ENCODE data around the gene TOX2.
A peak's percentile ranks its signal among the peaks of the same experiment; 100 is the strongest.

The TOX2 gene

DNA sequence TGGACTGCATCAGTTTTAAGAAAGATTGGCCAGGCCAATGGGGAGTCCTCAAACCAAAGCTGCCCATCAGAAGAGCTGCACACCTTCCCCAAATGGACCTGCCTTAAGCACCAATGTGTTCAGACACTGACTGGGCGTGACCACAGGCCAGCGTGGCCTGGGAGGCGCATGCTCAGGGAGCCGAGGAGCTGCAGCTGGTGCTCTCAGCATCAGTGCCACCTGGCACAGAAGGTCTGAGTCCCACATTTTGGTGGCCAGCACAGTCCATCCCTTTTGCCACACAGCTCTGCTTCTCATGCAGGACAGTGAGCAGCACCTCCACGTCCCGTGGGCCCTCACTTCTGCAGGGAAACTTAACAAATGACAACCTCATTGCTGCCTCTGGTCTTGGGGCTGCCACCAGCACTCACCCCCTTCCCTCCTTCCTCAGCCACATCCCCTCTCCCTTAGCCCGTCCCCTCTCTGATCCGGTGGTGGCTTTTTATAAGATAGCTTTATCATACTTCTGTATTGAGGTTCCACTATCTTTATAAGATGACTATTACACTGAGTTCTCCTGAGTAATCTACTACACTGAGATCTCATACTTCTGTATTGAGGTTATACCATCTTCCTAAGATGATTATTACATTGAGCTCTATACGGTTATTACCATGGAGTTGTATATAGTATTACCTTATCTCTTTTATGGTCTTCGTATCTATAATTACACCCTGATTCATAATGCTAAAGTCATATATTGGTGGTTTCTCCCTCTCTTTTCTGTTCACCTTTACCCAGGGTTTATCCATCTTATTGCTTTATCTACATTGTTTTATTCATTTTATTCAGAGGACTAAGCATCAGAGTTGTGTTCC is 109.1 kb downstream of the TOX2 start:
- peak; percentile 39 for DNase-seq

GRCh38 chr20:44024820-44025580 is 110.3 kb downstream of the TOX2 start:
- peak; percentile 19 for DNase-seq

- DNase-seq: no peak
Measured at GRCh38 chr20:44025756-44026155, 111.1 kb downstream of the TOX2 start.

DNA sequence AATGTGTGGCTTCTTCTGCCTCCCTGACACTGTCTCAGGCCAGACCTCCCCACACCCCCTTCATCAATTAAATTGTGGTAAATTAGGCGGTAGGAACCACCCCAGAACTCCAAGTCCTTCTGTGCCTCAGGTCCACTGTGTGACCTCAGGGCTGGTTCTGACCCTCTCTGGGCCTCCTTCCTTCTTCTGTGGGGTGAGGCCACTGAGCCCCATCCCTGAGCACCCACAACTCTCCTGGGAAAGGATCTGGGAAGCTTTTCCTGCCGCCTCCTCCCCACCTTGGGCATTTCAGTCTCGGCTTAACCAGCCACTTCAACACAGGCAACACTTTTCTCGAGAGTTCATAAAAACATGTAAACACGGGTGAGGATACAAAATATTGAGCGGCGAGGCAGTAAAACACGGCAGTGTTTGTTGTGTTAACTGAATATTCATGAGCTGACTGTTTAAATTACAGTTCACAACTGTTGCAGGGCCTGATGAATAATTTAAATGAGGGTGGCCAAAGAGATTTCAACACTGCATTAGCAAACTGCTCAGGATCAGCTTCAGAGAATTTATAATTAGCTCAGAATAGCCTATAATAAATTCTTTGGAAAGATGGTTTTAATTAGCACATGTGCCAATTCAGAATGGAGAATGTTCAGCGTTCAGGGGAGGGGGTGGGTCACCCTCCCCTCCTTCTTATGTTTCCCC is 112.1 kb downstream of the TOX2 start:
- DNase-seq: no peak

GRCh38 chr20:44027343-44028002 is 112.8 kb downstream of the TOX2 start:
- DNase-seq: peak; percentile 44

DNA sequence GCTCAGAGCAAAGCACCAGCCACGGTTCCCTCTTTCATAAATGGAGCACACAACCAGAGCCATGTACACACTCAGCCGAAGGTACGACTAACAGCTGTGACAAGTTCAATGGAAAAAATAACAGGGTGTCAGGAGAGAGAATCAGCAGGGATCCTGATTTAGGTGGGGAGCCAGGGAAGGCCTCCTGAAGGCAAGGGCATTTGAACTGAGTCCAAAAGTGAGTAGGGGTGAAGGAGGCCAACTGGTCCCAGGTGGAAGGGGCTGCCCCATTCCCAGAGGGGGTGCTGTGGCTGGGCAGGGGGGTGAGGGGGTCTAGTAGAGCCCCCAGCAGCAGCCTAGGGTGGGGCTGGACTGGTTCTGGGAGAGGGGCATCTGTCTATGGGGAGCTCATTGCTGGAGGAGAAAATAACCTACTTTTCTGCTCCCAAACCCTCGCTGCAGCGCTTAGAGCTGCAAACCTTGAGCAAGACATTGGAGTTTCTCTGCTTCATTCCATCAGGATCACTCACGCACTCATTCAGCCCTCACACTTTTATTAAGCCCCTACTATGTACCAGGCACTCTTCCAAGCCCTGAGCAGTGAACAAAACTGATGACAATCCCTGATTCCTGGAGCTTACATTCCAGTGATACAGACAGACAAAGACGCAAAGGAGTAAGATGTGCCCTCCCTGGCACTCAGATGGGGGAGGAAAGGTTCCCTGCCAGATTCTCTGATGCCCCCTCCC is 113.5 kb downstream of the TOX2 start:
- DNase-seq: peak; percentile 40

- peak; percentile 50 for DNase-seq
Measured at GRCh38 chr20:44028868-44029847, 114.5 kb downstream of the TOX2 start.

DNA sequence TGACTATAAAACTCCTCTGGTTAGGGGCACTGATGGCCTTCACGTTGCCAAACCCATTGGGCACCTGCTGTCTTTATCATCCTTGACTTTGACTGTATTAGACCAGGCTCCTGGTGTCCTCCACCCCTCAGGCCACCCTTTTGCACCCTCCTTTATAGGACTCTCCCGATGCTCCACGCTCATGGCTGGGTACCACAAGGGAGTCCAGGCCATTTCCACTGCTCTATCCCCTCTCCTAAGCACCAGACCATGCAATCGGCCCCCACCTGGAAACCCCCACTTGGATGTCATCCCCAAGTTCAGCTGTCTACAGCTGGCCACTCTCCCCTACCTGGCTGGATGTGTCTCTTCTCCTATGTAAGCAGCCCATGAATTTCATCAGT is 115.2 kb downstream of the TOX2 start:
- DNase-seq: peak; percentile 53

- peak; percentile 33 for DNase-seq
Measured at GRCh38 chr20:44030394-44030793, 115.7 kb downstream of the TOX2 start.

DNA sequence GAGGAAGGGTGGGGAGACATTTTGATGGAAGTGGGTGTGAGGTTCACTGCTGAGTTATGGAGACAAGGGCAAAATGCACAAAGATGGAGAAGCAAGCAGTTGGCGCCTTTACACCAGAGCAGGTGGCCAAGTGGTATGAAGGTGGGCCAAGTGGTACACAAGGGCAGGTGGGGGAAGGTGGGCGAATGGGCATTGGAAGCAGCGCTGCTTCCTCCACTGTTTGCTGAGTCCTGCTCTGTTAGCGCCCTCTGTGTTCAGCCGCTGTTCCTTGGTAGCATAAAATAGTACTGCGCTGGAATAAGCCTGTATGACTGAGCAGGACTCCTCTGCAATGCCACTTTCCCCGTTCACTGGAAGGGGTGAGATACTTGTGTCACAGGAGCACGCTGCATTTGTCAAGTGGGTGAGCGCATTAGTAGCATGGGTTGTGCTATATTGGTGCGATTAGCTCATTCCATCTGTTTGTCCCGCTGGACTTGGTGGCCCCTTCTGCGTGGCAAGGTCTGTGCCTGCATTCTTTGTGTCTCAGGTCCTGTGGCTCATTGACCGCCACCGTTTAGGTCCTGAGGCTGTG is 116.4 kb downstream of the TOX2 start:
- DNase-seq: peak; percentile 24

- peak; percentile 47 for DNase-seq
Measured at GRCh38 chr20:44031781-44032582, 117.3 kb downstream of the TOX2 start.

GRCh38 chr20:44032583-44033331 is 118.1 kb downstream of the TOX2 start:
- no peak for DNase-seq

- DNase-seq: no peak
Measured at GRCh38 chr20:44033344-44033743, 118.7 kb downstream of the TOX2 start.

DNA sequence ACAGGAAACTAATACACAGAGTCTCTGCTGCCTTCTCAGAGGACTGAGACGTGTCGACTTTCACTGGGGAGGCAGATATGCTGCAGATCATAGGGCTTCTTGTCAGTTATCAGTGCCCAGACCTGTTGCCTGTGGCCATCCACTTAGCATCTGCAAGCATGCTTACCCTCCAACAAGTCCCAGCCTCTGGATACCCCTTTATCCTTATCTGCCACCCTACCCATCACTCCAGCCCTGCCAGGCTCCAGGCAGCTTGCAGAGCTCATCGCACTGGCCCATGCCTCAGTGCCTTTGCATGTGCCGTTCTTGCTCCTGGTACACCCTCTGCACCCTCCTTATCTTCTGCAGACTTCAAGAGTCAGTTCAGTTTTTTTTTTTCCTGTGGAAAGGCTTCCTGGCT is 119.2 kb downstream of the TOX2 start:
- no peak for DNase-seq

- DNase-seq: no peak
Measured at GRCh38 chr20:44034451-44034850, 119.8 kb downstream of the TOX2 start.

GRCh38 chr20:44034965-44035635 is 120.4 kb downstream of the TOX2 start:
- DNase-seq: peak; percentile 38

DNA sequence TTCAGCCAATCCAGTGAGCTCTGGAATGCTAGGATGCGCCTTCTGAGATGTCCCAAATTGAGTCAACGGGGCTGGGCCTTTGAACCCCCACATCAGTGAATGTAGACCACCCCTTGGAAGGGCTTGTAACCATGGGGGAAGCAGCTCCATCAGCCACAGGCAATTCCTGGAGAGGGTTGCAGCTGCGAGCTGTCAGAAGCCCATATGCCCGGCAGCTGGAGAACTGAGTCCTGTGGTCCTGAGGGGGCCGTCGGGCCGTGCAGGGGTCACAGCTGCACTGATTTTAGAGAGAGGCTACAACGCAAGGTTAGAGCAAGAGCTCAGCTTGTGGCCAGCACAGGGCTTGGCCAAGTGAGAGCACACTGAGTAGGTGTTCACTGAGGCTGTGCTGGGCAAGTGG is 121.3 kb downstream of the TOX2 start:
- DNase-seq: peak; percentile 39

DNA sequence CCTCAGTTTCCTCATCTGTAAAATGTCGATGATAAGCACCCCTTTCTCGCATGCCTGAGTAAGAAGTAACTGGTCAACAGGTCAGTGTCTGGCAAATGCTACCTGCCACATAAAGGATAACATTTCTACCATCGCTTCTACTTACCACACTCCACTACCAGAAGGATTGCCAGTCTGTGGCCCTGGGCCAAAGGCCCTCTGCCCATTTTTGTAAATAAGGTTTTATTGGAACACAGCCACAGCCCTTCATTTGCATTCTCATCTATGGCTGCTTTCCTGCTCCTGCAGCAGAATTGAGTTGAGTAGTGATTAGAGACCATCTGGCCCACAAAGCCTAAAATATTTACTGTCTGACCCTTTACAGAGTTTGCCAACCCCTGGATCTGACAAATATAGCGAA is 121.8 kb downstream of the TOX2 start:
- DNase-seq: no peak
